HepG2 (cell line): ENCODE measurements around the gene LSM12. TPM values are rescaled to one million over a fixed set of nuclear protein-coding genes. Genes with fewer than 3 reads are reported as not detected.

ENCODE experiments used
- ATF2 ChIP-seq: sonication (generic); formaldehyde crosslinking; IDR thresholded peaks from 2 replicates; pipeline ENCODE4 v1.4.0; 2020; ENCODE audit warnings: missing genetic modification reagents
- CHD2 ChIP-seq: IDR thresholded peaks from 2 replicates; pipeline ENCODE4 v1.6.1; 2011; ENCODE audit warnings: low read depth, low read length, improper control_type of control experiment
- FOSL2 ChIP-seq: sonication (generic); formaldehyde crosslinking; IDR thresholded peaks from 2 replicates; pipeline ENCODE4 v1.4.0; 2020; ENCODE audit warnings: missing genetic modification reagents
- HMG20B ChIP-seq: conservative IDR thresholded peaks from 2 replicates; pipeline ENCODE4 v1.6.1; 2016; ENCODE audit warnings: missing genetic modification reagents, missing compliant biosample characterization
- MTF1 ChIP-seq: sonication (generic); formaldehyde crosslinking; IDR thresholded peaks from 2 replicates; pipeline ENCODE4 v1.5.0; 2020; ENCODE audit warnings: missing genetic modification reagents
- POGZ ChIP-seq: sonication (generic); formaldehyde crosslinking; IDR thresholded peaks from 2 replicates; pipeline ENCODE4 v1.4.0; 2020; ENCODE audit warnings: mild to moderate bottlenecking, missing genetic modification reagents
- PRDM10 ChIP-seq: sonication (generic); formaldehyde crosslinking; IDR thresholded peaks from 2 replicates; pipeline ENCODE4 v1.4.0; 2020; ENCODE audit warnings: low read depth, missing genetic modification reagents
- RFX5 ChIP-seq: IDR thresholded peaks from 2 replicates; pipeline ENCODE4 v1.6.1; 2011; ENCODE audit warnings: low read depth, low read length, improper control_type of control experiment
- SIN3B ChIP-seq: fragments of 150-350 bp; IDR thresholded peaks from 2 replicates; pipeline ENCODE4 v1.6.1; 2014; ENCODE audit warnings: low read length
- SNAPC5 ChIP-seq: sonication (generic); formaldehyde crosslinking; IDR thresholded peaks from 2 replicates; pipeline ENCODE4 v1.8.1; 2023; ENCODE audit warnings: mild to moderate bottlenecking, missing genetic modification reagents, borderline replicate concordance
- SOX5 ChIP-seq: IDR thresholded peaks from 2 replicates; pipeline ENCODE4 v1.6.1; 2016; ENCODE audit warnings: borderline replicate concordance
- TBL1XR1 ChIP-seq: fragments of 150-350 bp; IDR thresholded peaks from 2 replicates; pipeline ENCODE4 v1.6.1; 2014; ENCODE audit warnings: borderline replicate concordance, low read length; ENCODE audit not compliant: partially characterized antibody
- THAP7 ChIP-seq: sonication (generic); formaldehyde crosslinking; IDR thresholded peaks from 2 replicates; pipeline ENCODE4 v1.8.1; 2023; ENCODE audit warnings: mild to moderate bottlenecking, missing genetic modification reagents
- ZIK1 ChIP-seq: sonication (generic); formaldehyde crosslinking; IDR thresholded peaks from 2 replicates; pipeline ENCODE4 v1.5.0; 2020; ENCODE audit warnings: mild to moderate bottlenecking, low read depth, missing genetic modification reagents, borderline replicate concordance
- ZNF253 ChIP-seq: sonication (generic); formaldehyde crosslinking; IDR thresholded peaks from 2 replicates; pipeline ENCODE4 v1.8.0; 2022; ENCODE audit warnings: mild to moderate bottlenecking, missing genetic modification reagents, borderline replicate concordance
- ZNF446 ChIP-seq: sonication (generic); formaldehyde crosslinking; IDR thresholded peaks from 2 replicates; pipeline ENCODE4 v1.5.0; 2020; ENCODE audit warnings: mild to moderate bottlenecking, missing genetic modification reagents
- ZNF496 ChIP-seq: sonication (generic); formaldehyde crosslinking; IDR thresholded peaks from 2 replicates; pipeline ENCODE4 v1.8.1; 2023; ENCODE audit warnings: mild to moderate bottlenecking, moderate library complexity, missing genetic modification reagents; ENCODE audit not compliant: insufficient replicate concordance
- ZNF615 ChIP-seq: sonication (generic); formaldehyde crosslinking; IDR thresholded peaks from 2 replicates; pipeline ENCODE4 v1.5.0; 2020; ENCODE audit warnings: mild to moderate bottlenecking, missing genetic modification reagents, borderline replicate concordance
- ZNF691 ChIP-seq: sonication (generic); formaldehyde crosslinking; IDR thresholded peaks from 2 replicates; pipeline ENCODE4 v1.4.0; 2020; ENCODE audit warnings: missing genetic modification reagents, low read depth, mild to moderate bottlenecking, borderline replicate concordance
- ZNF709 ChIP-seq: sonication (generic); formaldehyde crosslinking; IDR thresholded peaks from 2 replicates; pipeline ENCODE4 v1.5.0; 2020; ENCODE audit warnings: mild to moderate bottlenecking, missing genetic modification reagents
- ZNF737 ChIP-seq: sonication (generic); formaldehyde crosslinking; IDR thresholded peaks from 2 replicates; pipeline ENCODE4 v1.5.0; 2020; ENCODE audit warnings: missing genetic modification reagents, mild to moderate bottlenecking, borderline replicate concordance
- polyA plus RNA-seq, 8 experiments: library from polyadenylated mRNA; depleted of rRNA in 3 of 8; stranded (reverse) in 7 of 8; unstranded in 1 of 8; fragments of >200 nt; fragmentation: Illumina TruSeq in 4 of 8; extraction: Trizol in 4 of 8; gene quantifications; 2 replicates each; pipeline versions ENCODE4 v1.2.1 to v1.2.3, GENCODE V29; 2011 to 2016; ENCODE audit warnings: low read depth in 4 of 8, missing spikeins in 1 of 8, mixed read lengths in 1 of 8; ENCODE audit not compliant: insufficient read depth in 1 of 8
- total RNA-seq, 5 experiments: library from RNA; depleted of rRNA; stranded (reverse); fragments of >200 nt; fragmentation: Illumina TruSeq; extraction: Trizol; gene quantifications; 2 replicates each; pipeline ENCODE4 v1.2.3, GENCODE V29; 2016; ENCODE audit warnings: low read depth in 1 of 5

The LSM12 gene
- total and polyA plus RNA-seq, 2 of the 13 experiments (the other 11 are each of a cell fraction or from before 2014, with no cell fraction given): 52.8 to 55.7 TPM

GRCh38 chr17:44076716-44077594 lies 10.5 kb upstream of the LSM12 start (continued):
- TF ChIP-seq SIN3B: no peak
- TF ChIP-seq ZNF709 (CRISPR knock-in tag): peak; percentile 38; the same call in 1 of the 2 replicates
- TF ChIP-seq MTF1 (CRISPR knock-in tag): no peak
- TF ChIP-seq TBL1XR1: no peak
- no peak for TF ChIP-seq RFX5
- TF ChIP-seq FOSL2 (CRISPR knock-in tag): no peak
- TF ChIP-seq CHD2: no peak
- TF ChIP-seq ZNF737 (CRISPR knock-in tag): no peak
- no peak for TF ChIP-seq PRDM10
- TF ChIP-seq ZNF691: no peak
- no peak for TF ChIP-seq HMG20B (CRISPR knock-in tag)
- TF ChIP-seq ZIK1 (CRISPR knock-in tag): no peak
- TF ChIP-seq ZNF446 (CRISPR knock-in tag): no peak
- no peak for TF ChIP-seq ZNF253 (CRISPR knock-in tag)
- TF ChIP-seq ZNF496: no peak
- 0 out of 2 replicates have a peak, but pooled peaks have one; percentile 11 for TF ChIP-seq SOX5 (CRISPR knock-in tag)
- TF ChIP-seq ZNF615 (CRISPR knock-in tag): no peak
- TF ChIP-seq ATF2 (CRISPR knock-in tag): no peak
- no peak for TF ChIP-seq THAP7
- TF ChIP-seq SNAPC5 (CRISPR knock-in tag): no peak
- TF ChIP-seq POGZ (CRISPR knock-in tag): no peak
